NB4 (cell line): Measurements from ENCODE around the gene AGAP1.
"Not testable (repeated sequence)": the region's sequence is repeated elsewhere in the genome, so short reads cannot be mapped to it uniquely, and the experiment has no call there.

Experiments
- DNase-seq: peaks from one replicate; pipeline ENCODE4 v3.0.0; 2010; ENCODE audit warnings: low read depth
- H3K4me3 ChIP-seq: one replicate; pipeline ENCODE4 v1.5.1; 2011; ENCODE audit warnings: mild to moderate bottlenecking, low read depth, low read length, moderate library complexity
- MYC ChIP-seq: IDR thresholded peaks from 2 replicates; pipeline ENCODE4 v1.6.1; 2011; ENCODE audit warnings: low read depth, low read length
- POLR2A ChIP-seq: IDR thresholded peaks from 2 replicates; pipeline ENCODE4 v1.6.1; 2011; ENCODE audit warnings: mild to moderate bottlenecking; ENCODE audit not compliant: insufficient read length; ENCODE audit errors: extremely low read depth
- TF ChIP-seq, protein P1 (sequence below): IDR thresholded peaks from one replicate; pipeline ENCODE4 v1.5.1; 2012; ENCODE audit warnings: low read depth, low read length
- TF ChIP-seq, protein P2 (sequence below): IDR thresholded peaks from 2 replicates; pipeline ENCODE4 v1.6.1; 2011; ENCODE audit warnings: low read depth, low read length

AGAP1 gene

DNA sequence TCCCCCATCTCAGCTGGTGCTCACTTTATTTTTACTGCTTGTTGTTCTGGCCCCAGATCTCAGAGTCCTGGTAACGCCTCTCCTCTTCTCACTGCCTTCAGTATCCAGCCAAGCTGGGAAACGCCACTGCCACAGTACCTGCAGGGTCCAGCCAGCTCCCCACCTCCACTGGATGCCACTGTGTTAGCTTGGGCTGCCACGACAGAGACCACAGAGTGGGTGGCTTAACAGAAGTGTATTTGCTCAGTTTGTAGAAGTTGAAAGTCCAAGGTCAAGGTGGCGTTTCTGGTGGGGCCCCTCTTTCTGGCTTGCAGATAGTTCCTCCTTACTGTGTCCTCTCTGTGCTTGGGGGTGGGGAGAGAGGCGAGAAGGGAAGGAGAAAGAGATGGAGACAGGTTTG is 107.1 kb downstream of the AGAP1 start:
- H3K4me3 ChIP-seq = no peak overlapping the region
- no peak for DNase-seq
- TF ChIP-seq, protein P1, sequence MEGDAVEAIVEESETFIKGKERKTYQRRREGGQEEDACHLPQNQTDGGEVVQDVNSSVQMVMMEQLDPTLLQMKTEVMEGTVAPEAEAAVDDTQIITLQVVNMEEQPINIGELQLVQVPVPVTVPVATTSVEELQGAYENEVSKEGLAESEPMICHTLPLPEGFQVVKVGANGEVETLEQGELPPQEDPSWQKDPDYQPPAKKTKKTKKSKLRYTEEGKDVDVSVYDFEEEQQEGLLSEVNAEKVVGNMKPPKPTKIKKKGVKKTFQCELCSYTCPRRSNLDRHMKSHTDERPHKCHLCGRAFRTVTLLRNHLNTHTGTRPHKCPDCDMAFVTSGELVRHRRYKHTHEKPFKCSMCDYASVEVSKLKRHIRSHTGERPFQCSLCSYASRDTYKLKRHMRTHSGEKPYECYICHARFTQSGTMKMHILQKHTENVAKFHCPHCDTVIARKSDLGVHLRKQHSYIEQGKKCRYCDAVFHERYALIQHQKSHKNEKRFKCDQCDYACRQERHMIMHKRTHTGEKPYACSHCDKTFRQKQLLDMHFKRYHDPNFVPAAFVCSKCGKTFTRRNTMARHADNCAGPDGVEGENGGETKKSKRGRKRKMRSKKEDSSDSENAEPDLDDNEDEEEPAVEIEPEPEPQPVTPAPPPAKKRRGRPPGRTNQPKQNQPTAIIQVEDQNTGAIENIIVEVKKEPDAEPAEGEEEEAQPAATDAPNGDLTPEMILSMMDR = no peak
- TF ChIP-seq, protein P2, sequence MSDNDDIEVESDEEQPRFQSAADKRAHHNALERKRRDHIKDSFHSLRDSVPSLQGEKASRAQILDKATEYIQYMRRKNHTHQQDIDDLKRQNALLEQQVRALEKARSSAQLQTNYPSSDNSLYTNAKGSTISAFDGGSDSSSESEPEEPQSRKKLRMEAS = no peak
- TF ChIP-seq MYC = no peak
- TF ChIP-seq POLR2A = no peak

DNA sequence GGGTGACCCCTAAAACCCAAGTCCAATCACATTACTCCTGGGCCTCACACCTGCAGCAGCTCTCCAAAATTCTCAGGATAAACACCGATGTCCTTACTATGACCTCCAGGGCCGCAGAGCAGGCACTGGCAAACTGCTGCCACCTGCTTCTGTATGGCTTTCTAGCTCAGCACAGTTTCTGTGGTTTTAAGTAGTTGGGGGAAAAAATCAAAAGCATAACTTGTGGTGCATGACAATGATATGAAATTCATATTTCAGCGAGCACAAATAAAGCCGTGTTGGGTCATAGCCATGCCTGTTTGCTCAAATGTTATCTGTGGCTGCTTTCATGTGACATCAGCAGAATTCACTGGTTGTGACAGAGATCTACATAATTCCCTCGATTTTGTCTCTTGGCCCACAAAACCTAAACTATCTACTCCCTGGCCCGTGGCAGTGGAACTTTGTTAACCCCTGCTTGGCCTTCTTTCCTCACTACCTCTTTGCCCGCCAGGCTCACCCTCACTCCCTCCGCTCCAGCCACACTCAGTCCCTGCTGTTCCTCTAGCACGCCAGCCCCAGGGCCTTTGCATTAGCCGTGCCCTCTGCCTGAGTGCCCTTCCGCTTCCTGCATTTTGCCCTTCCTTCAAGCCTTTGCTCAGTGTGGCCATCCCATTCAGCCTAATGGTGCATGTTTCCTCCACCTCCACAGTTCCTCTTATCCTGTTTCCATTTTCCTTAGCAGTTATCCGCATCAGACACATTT is 108.3 kb downstream of the AGAP1 start:
- no peak for DNase-seq
- no peak overlapping the region for H3K4me3 ChIP-seq
- TF ChIP-seq, protein P1 = no peak
- no peak for TF ChIP-seq MYC
- TF ChIP-seq, protein P2 = no peak
- TF ChIP-seq POLR2A = no peak

DNA sequence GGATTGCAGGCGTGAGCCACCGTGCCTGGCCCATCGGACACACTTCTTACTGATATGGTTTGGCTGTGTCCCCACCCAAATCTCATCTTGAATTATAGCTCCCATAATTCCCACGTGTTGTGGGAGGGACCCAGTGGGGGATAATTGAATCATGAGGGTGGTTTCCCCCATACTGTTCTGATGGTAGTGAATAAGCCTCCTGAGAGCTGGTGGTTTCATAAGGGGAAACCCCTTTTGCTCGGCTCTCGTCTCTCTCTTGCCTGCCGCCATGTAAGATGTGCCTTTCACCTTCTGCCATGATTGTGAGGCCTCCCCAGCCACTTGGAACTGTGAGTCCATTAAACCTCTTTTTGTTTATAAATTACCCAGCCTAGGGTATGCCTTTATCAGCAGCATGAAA is 109.1 kb downstream of the AGAP1 start:
- H3K4me3 ChIP-seq, DNase-seq: not testable (repeated sequence)

DNA sequence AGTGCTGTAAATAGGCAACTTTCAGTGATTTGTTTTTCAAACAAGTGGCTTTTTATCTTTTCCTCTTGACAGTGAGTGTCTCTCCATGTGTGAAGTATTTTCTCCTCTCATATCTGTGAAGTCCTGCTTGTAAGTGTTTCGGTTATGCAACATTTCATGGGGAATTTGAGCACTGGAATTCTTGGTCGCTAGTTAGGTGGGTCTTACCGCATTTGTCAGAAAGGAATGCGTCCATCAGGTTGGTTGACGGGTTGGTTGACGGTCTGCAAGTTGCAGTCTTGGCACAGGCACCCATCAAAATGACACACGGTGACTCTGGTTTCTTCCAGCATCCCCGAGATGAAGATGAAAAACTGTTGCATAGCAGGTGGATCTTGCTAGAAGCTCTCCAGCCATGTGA is 109.8 kb downstream of the AGAP1 start:
- DNase-seq = no peak
- TF ChIP-seq MYC (no peak), POLR2A (no peak)
- TF ChIP-seq, protein P1 = no peak
- TF ChIP-seq, protein P2 = no peak
- no peak overlapping the region for H3K4me3 ChIP-seq

DNA sequence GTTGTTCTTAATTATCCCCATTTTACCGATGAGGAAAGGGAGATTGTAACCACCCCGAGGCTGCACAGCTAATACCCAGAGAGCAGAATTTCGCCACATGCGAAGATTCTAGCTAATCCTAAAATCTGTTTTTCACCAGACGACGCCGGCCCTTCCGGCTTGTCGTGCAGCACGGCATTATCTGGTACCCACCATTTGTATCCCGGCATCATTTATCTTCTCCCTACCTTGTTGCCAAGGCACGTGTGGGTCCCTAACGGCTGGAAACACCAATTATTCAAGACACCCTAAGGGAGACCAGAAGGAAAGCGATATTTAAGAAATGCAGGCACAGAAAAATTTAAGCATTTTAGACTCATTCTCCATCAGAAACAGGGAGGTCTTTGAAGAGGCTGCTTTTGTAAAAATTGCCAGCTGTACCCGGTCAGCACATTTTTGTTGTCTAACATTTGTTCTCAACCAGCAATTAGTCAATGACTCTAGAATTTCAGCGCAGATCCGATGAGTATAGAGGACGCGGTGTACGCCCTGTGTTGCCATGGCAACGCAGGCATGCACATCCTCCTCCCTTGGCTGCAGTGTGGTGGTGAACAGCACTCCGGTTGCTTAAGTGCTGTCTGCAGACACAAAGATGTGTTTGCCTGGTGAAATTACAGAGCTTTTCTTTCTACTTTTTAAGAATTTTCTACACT is 111.6 kb downstream of the AGAP1 start:
- DNase-seq = peak; percentile 25
- TF ChIP-seq, protein P1 = no peak
- no peak for TF ChIP-seq MYC
- TF ChIP-seq, protein P2 = no peak
- TF ChIP-seq POLR2A = no peak
- H3K4me3 ChIP-seq = no peak overlapping the region

DNA sequence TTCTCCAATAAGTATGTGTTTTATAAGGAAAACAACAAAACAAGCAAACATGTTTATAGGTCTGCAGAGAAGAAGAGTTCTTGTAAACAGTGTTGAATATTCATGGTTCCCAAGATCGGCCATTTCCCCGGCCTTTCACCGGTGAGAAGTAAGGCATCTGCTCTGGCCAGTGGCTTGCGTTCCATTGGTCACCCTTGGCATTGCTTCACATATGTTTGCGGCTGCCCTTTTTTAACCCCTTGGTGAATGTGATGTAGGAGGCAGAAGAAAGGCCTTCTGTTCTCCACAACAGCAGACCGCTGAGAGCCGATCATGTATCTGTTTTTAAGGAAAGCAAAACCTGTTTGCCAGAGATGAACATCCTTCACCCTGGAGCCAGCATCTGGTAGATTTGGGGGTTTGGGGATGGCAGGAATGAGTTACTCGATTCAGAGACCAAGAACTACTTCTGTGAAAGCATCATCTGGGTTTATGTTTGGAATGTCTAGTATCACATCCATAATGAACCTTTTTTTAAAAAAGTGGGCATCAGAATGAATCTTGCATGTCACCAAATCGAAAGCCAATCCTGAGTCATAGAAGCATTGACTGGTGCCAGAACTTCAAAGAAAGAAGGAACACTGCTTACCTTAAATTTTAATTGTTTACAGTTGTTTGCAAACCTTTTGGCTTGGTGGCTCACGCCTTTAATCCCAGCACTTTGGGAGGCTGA is 112.3 kb downstream of the AGAP1 start:
- DNase-seq = no peak
- TF ChIP-seq, protein P2 = no peak
- TF ChIP-seq, protein P1 = no peak
- TF ChIP-seq MYC = no peak
- TF ChIP-seq POLR2A = no peak
- H3K4me3 ChIP-seq = no peak overlapping the region
